IPS-NIHi7 (cell line): ENCODE measurements around the gene ROBO1.
"Not testable (repeated sequence)": the region's sequence is repeated elsewhere in the genome, so short reads cannot be mapped to it uniquely, and the experiment has no call there.

Experiments used
- DNase-seq: peaks from one replicate; pipeline ENCODE4 v3.0.0; 2012; ENCODE audit warnings: mixed read lengths; ENCODE audit errors: extremely low spot score

Gene ROBO1

GRCh38 chr3:78703944-78704343 is 1063.9 kb downstream of the ROBO1 start:
- DNase-seq: no peak

- DNase-seq: no peak
Measured at GRCh38 chr3:78701537-78701936, 1066.3 kb downstream of the ROBO1 start.

GRCh38 chr3:78698431-78698830 is 1069.4 kb downstream of the ROBO1 start:
- DNase-seq: no peak

- no peak for DNase-seq
Measured at GRCh38 chr3:78697426-78697825, 1070.4 kb downstream of the ROBO1 start.

- no peak for DNase-seq
Measured at GRCh38 chr3:78690766-78691165, 1077.0 kb downstream of the ROBO1 start.

- DNase-seq: no peak
Measured at GRCh38 chr3:78689378-78689777, 1078.4 kb downstream of the ROBO1 start.

- DNase-seq: no peak
Measured at GRCh38 chr3:78687520-78687919, 1080.3 kb downstream of the ROBO1 start.

- DNase-seq: no peak
Measured at GRCh38 chr3:78683284-78683683, 1084.5 kb downstream of the ROBO1 start.

- DNase-seq: not testable (repeated sequence)
Measured at GRCh38 chr3:78675119-78675805, 1092.5 kb downstream of the ROBO1 start.

GRCh38 chr3:78670746-78671145 is 1097.1 kb downstream of the ROBO1 start:
- DNase-seq: no peak

GRCh38 chr3:78670094-78670493 is 1097.7 kb downstream of the ROBO1 start:
- no peak for DNase-seq

- no peak for DNase-seq
Measured at GRCh38 chr3:78668302-78668701, 1099.5 kb downstream of the ROBO1 start.

GRCh38 chr3:78666470-78666800 is 1101.4 kb downstream of the ROBO1 start:
- no peak for DNase-seq

GRCh38 chr3:78665776-78666469 is 1101.9 kb downstream of the ROBO1 start:
- DNase-seq: no peak

GRCh38 chr3:78665101-78665500 is 1102.7 kb downstream of the ROBO1 start:
- no peak for DNase-seq

GRCh38 chr3:78660957-78661356 is 1106.8 kb downstream of the ROBO1 start:
- DNase-seq: no peak

GRCh38 chr3:78659386-78659987 is 1108.3 kb downstream of the ROBO1 start:
- DNase-seq: no peak

- no peak for DNase-seq
Measured at GRCh38 chr3:78647726-78648125, 1120.1 kb downstream of the ROBO1 start.

- DNase-seq: peak; percentile 53
Measured at GRCh38 chr3:78645628-78646310, 1122.0 kb downstream of the ROBO1 start.

- DNase-seq: no peak
Measured at GRCh38 chr3:78644847-78645246, 1123.0 kb downstream of the ROBO1 start.

GRCh38 chr3:78642226-78643035 is 1125.4 kb downstream of the ROBO1 start:
- DNase-seq: no peak

- DNase-seq: no peak
Measured at GRCh38 chr3:78641703-78642102, 1126.1 kb downstream of the ROBO1 start.
